Natural killer cell treated with Interleukin-12 subunit alpha and Interleukin-12 subunit beta and Interleukin-15 and Interleukin-18, amount 100 ng/mL, for 72 hours (primary cell): ENCODE results near the gene OMP. TPM values are rescaled to one million over a fixed set of nuclear protein-coding genes. Genes with fewer than 3 reads are reported as not detected.
"Not testable (repeated sequence)": the region's sequence is repeated elsewhere in the genome, so short reads cannot be mapped to it uniquely, and the experiment has no call there.

Source experiments
- ATAC-seq, 2 donors: fragments of 150-1000 bp; cut with Tn5 transposase in 1 of 2; sonication (Bioruptor Pico), chemical (Tn5 transposase) in 1 of 2; 2 replicates each; pipeline ENCODE4 v1.10.0; 2021
- DNase-seq: peaks from one replicate; pipeline ENCODE4 v3.0.0; 2022; ENCODE audit warnings: low spot score
- H3K27ac Mint-ChIP-seq, 2 donors: 1 replicate in 1 of 2; 2 replicates in 1 of 2; pipeline ENCODE4 v1.8.0; 2022; ENCODE audit warnings: mixed read lengths in 2 of 2, mild to moderate bottlenecking in 1 of 2, moderate library complexity in 1 of 2
- H3K27me3 Mint-ChIP-seq, 2 donors: 1 replicate in 1 of 2; 2 replicates in 1 of 2; pipeline ENCODE4 v1.8.0; 2022; ENCODE audit warnings: mixed read lengths in 2 of 2
- H3K36me3 Mint-ChIP-seq: one replicate; pipeline ENCODE4 v1.8.0; 2022; ENCODE audit warnings: mixed read lengths
- H3K4me1 Mint-ChIP-seq, 2 donors: 1 replicate in 1 of 2; 2 replicates in 1 of 2; pipeline ENCODE4 v1.8.0; 2022; ENCODE audit warnings: low read depth in 2 of 2, mixed read lengths in 2 of 2, mild to moderate bottlenecking in 1 of 2
- H3K4me3 Mint-ChIP-seq: one replicate; pipeline ENCODE4 v1.8.0; 2022; ENCODE audit warnings: mixed read lengths
- H3K9me3 Mint-ChIP-seq: 2 replicates; pipeline ENCODE4 v1.8.0; 2022; ENCODE audit warnings: mixed read lengths
- total RNA-seq, 2 donors: library from RNA; stranded (reverse); gene quantifications; one replicate each; pipeline ENCODE4 v1.2.3, GENCODE V29; 2022

The OMP gene, protein sequence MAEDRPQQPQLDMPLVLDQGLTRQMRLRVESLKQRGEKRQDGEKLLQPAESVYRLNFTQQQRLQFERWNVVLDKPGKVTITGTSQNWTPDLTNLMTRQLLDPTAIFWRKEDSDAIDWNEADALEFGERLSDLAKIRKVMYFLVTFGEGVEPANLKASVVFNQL
- total RNA-seq: not detected

DNA sequence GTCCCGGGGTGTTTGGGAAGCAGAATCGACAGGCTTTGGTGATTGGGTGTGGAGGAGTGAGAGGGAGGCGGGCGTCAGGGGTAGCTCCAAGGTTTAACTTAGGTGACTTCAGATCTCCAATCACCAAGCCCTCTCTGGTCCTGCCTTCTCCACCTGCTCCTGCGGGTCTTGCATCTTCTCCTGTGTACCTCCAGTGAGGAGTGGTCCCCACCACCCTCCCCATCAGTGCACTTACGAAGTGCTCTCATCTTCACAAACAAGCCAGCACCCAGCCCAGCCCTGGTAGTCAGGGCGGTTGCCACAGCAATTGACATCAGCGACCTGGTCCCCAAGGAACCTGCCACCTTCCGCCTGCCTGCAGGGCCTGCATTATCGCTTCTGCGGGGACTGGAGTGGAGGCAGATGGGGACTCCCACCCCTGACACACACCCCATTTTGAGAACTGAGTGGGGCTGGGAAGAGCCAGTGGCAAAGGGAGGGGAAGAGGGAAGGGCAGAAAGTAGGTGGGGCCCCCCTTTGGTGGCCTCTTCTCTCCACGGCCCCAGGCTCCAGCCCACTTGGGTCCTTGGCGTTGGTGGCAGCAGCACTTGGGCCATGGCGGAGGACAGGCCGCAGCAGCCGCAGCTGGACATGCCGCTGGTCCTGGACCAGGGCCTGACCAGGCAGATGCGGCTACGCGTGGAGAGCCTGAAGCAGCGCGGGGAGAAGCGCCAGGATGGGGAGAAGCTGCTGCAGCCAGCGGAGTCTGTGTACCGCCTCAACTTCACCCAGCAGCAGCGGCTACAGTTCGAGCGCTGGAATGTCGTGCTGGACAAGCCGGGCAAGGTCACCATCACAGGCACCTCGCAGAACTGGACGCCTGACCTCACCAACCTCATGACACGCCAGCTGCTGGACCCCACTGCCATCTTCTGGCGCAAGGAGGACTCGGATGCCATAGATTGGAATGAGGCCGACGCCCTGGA is at the start of gene OMP:
Gene OMP (plus strand): TSS at position 595 of the 965 bp plus-strand sequence. CDS start 0 bp downstream, at position 595.
- H3K36me3 Mint-ChIP-seq: no peaks in the 10 kb centered on the region
- ATAC-seq (peak in 1 of 2 donors; percentile 20), DNase-seq (no peak)
- peaks cover 0 to 5% of the 10 kb centered on the region in 2 donors for H3K4me1 Mint-ChIP-seq
- H3K27me3 Mint-ChIP-seq: no peaks in the 10 kb centered on the region
- no peaks in the 10 kb centered on the region for H3K9me3 Mint-ChIP-seq
- H3K4me3 Mint-ChIP-seq: no peak within 1 kb of the TSS
- H3K27ac Mint-ChIP-seq: peak within 1 kb of the TSS in 1 of 2 donors; percentile 50

DNA sequence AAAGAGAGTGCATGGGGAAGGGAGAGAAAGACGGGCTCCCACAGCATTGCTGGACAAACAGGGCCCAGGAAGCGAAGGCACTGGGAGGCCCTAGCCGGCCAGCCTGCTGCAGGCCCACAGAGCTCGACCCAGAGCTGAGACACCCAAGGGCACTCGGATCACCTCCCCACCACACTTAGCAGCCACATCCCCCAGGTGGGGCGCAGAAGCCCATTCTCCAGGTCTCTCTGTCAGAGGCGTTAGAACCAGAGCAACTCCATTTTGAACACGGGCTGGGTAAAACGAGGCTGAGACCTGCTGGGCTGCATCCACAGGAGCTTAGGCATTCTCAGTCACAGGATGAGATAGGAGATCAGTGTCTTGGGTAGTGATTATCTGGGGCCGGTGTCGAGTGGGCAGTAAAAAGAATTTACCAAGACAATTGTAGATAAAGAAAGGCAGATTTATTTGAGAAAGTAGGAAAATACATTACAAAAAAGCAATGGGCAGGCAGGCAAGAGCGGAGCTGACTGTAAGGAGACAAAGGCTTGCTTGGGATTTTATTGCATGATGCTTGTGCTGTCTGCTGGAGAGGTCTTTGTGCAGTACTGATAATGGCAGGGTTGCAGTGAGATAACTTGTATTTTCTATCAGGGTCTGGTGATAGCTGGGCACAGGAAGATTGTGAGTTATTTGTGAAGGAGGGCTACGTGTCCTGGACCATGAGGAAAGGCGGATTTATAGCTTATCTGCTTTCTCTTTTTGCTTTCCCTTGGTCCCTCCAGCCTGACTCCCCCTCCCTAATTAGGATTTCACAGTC is 49.2 kb upstream of the OMP start:
- H3K27me3 Mint-ChIP-seq: peaks cover 7 to 8% of the 10 kb centered on the region in 2 donors
- H3K27ac Mint-ChIP-seq: no peak overlapping the region
- ATAC-seq (no peak), DNase-seq (no peak)
- no peak overlapping the region for H3K4me3 Mint-ChIP-seq
- peaks cover 2 to 4% of the 10 kb centered on the region in 2 donors for H3K4me1 Mint-ChIP-seq
- no peaks in the 10 kb centered on the region for H3K36me3 Mint-ChIP-seq
- no peaks in the 10 kb centered on the region for H3K9me3 Mint-ChIP-seq

GRCh38 chr11:77054084-77054483 is 48.6 kb upstream of the OMP start:
- Mint-ChIP-seq H3K27me3 (peaks cover 7 to 8% of the 10 kb centered on the region in 2 donors), H3K36me3 (no peaks in the 10 kb centered on the region), H3K9me3 (no peaks in the 10 kb centered on the region), H3K4me1 (peaks cover under 1% of the 10 kb centered on the region in 2 donors), H3K27ac (no peak overlapping the region), H3K4me3 (no peak overlapping the region)
- no peak for ATAC-seq
- no peak for DNase-seq

- Mint-ChIP-seq H3K36me3 (no peaks in the 10 kb centered on the region), H3K27ac (peak overlapping the region in 1 of 2 donors; percentile 39), H3K4me3 (no peak overlapping the region), H3K27me3 (peaks cover 7 to 8% of the 10 kb centered on the region in 2 donors), H3K9me3 (no peaks in the 10 kb centered on the region), H3K4me1 (no peaks in the 10 kb centered on the region)
- no peak for ATAC-seq
- no peak for DNase-seq
These were observed 47.5 kb upstream of the OMP start for GRCh38 chr11:77055101-77055561.

GRCh38 chr11:77055913-77056312 is 46.7 kb upstream of the OMP start:
- Mint-ChIP-seq H3K4me1 (no peaks in the 10 kb centered on the region), H3K27me3 (peaks cover 7 to 8% of the 10 kb centered on the region in 2 donors), H3K36me3 (no peaks in the 10 kb centered on the region), H3K4me3 (no peak overlapping the region), H3K9me3 (no peaks in the 10 kb centered on the region), H3K27ac (no peak overlapping the region)
- DNase-seq (no peak), ATAC-seq (peak in 1 of 2 donors; percentile 20)

DNA sequence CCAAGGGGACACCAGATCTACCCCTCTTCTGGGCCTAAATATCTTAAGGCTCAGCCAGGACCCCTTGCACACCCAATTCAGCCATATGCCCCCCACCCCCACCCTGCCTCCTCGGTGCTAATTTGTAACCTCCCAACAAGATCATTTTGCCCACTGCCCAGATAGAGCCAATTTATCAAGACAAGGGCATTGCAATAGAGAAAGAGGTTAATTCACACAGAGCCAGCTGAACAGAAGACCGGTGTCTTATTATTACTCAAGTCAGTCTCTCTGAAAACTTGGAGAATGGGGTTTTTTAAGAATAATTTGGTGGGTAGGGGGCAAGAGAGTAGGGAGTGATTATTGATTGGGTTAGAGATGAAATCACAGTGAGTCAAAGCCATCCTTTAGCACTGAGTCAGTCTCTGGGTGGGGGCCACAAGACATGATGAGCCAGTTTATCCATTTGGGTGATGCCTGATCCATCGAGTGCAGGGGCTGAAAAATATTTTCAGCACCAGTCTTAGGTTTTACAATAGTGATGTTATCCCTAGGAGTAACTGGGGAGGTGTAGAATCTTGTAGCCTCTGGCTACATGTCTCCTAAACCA is 45.7 kb upstream of the OMP start:
- ATAC-seq (no peak), DNase-seq (no peak)
- no peaks in the 10 kb centered on the region for H3K4me1 Mint-ChIP-seq
- peaks cover under 1% of the 10 kb centered on the region for H3K36me3 Mint-ChIP-seq
- no peaks in the 10 kb centered on the region for H3K9me3 Mint-ChIP-seq
- H3K27me3 Mint-ChIP-seq: peaks cover 7 to 8% of the 10 kb centered on the region in 2 donors
- no peak overlapping the region for H3K4me3 Mint-ChIP-seq
- no peak overlapping the region for H3K27ac Mint-ChIP-seq

DNA sequence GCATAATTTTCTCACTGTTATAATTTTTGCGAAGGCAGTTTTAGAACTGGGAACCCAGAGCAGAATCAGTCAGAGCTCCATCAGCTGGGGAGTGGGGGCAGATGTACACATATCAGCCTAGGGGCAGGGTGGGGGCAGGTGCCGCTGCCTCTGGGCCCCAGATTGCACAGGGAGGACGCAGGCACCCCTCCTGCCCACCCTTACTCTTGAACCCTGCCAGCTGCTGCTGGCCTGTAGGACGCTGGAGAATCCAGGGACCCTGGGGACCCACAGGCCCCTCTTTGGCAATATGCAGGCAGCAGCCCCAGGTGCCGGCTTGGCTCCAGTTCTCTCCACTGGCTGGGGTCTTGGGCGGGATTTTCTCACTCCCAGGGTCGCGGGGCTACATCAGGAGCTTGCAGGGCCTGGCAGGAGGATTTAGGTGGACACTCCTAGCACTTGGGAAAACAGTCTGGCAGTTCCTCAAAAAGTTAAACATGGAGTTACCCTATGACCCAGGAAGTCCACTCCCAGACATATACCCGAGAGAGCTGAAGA is 44.6 kb upstream of the OMP start:
- H3K36me3 Mint-ChIP-seq: peaks cover 5% of the 10 kb centered on the region
- H3K4me1 Mint-ChIP-seq: no peaks in the 10 kb centered on the region
- H3K27me3 Mint-ChIP-seq: peaks cover 0 to 2% of the 10 kb centered on the region in 2 donors

GRCh38 chr11:77058900-77059299 is 43.7 kb upstream of the OMP start:
- Mint-ChIP-seq H3K27me3 (peaks cover 0 to 2% of the 10 kb centered on the region in 2 donors), H3K4me3 (no peak overlapping the region), H3K4me1 (no peaks in the 10 kb centered on the region), H3K36me3 (peaks cover 5% of the 10 kb centered on the region), H3K27ac (no peak overlapping the region), H3K9me3 (no peaks in the 10 kb centered on the region)
- no peak for ATAC-seq
- DNase-seq: no peak

More for the DNA sequence above, 44.6 kb upstream of the OMP start:
- DNase-seq: no peak
- no peak for ATAC-seq
- no peak overlapping the region for H3K4me3 Mint-ChIP-seq
- no peaks in the 10 kb centered on the region for H3K9me3 Mint-ChIP-seq
- no peak overlapping the region for H3K27ac Mint-ChIP-seq

DNA sequence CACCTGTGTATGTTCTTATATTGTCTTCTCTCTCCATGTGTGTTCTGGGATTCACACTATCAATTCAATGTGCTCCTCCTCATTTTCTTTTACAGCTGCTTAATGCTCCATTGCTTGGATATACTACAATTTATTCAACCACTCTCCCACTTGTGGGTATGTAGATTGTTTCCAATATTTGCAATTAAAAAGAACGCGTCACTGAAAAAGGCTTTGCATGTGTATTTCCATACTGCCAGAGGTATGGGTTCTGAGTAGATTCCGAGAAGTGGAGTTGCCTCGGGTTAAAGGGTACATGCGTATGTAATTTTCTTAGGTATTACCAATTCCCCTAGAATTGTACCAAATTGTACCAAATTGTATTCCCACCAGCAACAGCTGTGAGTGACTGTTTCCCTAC is 42.8 kb upstream of the OMP start:
- Mint-ChIP-seq H3K36me3 (peaks cover 5% of the 10 kb centered on the region), H3K4me1 (no peaks in the 10 kb centered on the region)
- no peak for ATAC-seq

GRCh38 chr11:77060234-77060633 is 42.4 kb upstream of the OMP start:
- peaks cover 0 to 2% of the 10 kb centered on the region in 2 donors for H3K27me3 Mint-ChIP-seq

More for the DNA sequence above, 42.8 kb upstream of the OMP start:
- Mint-ChIP-seq H3K4me3 (no peak overlapping the region), H3K27ac (no peak overlapping the region), H3K27me3 (peaks cover 0 to 2% of the 10 kb centered on the region in 2 donors), H3K9me3 (no peaks in the 10 kb centered on the region)
- DNase-seq: no peak

DNA sequence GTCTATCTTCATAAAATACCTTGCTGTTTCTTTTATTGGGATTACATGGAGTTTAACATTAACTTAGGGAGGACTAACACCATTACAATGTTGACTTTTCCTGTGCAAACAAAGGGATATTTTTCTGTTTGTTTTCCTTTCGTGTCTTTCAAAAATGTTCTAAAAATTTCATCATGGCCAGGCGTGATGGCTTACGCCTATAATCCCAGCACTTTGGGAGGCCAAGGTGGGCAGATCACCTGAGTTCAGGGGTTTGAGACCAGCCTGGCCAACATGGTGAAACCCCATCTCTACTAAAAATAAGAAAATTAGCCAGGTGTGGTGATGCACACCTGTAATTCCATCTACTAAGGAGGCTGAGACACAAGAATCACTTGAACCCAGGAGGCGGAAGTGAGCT is 41.4 kb upstream of the OMP start:
- ATAC-seq, DNase-seq, H3K4me3 Mint-ChIP-seq, H3K4me1 Mint-ChIP-seq, H3K36me3 Mint-ChIP-seq, H3K27ac Mint-ChIP-seq, H3K9me3 Mint-ChIP-seq, H3K27me3 Mint-ChIP-seq: not testable (repeated sequence)

More at GRCh38 chr11:77060234-77060633, 42.4 kb upstream of the OMP start:
- H3K27ac Mint-ChIP-seq: no peak overlapping the region
- DNase-seq (no peak), ATAC-seq (no peak)
- peaks cover 5% of the 10 kb centered on the region for H3K36me3 Mint-ChIP-seq
- no peak overlapping the region for H3K4me3 Mint-ChIP-seq
- no peaks in the 10 kb centered on the region for H3K4me1 Mint-ChIP-seq
- H3K9me3 Mint-ChIP-seq: no peaks in the 10 kb centered on the region

- no peak overlapping the region for H3K4me3 Mint-ChIP-seq
- H3K27ac Mint-ChIP-seq: no peak overlapping the region
These were observed 39.7 kb upstream of the OMP start for GRCh38 chr11:77062924-77063323.

GRCh38 chr11:77063407-77063806 is 39.2 kb upstream of the OMP start:
- peaks cover 5% of the 10 kb centered on the region for H3K36me3 Mint-ChIP-seq

More at GRCh38 chr11:77062924-77063323, 39.7 kb upstream of the OMP start:
- Mint-ChIP-seq H3K9me3 (no peaks in the 10 kb centered on the region), H3K36me3 (peaks cover 5% of the 10 kb centered on the region), H3K4me1 (peaks cover 9 to 10% of the 10 kb centered on the region in 2 donors), H3K27me3 (no peaks in the 10 kb centered on the region)
- DNase-seq (no peak), ATAC-seq (no peak)

More at GRCh38 chr11:77063407-77063806, 39.2 kb upstream of the OMP start:
- H3K27me3 Mint-ChIP-seq: no peaks in the 10 kb centered on the region
- ATAC-seq (no peak), DNase-seq (no peak)
- H3K9me3 Mint-ChIP-seq: no peaks in the 10 kb centered on the region
- no peak overlapping the region for H3K27ac Mint-ChIP-seq
- H3K4me1 Mint-ChIP-seq: peaks cover 14 to 15% of the 10 kb centered on the region in 2 donors
- H3K4me3 Mint-ChIP-seq: no peak overlapping the region
